Lower leg skin (tissue), 3 donors: ENCODE results near the gene WNT6.

Experiments used
- CTCF ChIP-seq, 3 donors: fragments of 450-650 bp; IDR thresholded peaks; one replicate each; pipeline ENCODE4 v1.5.1; 2016; ENCODE audit warnings: antibody characterized with exemption in 3 of 3, mild to moderate bottlenecking in 3 of 3, moderate library complexity in 2 of 3
- POLR2A ChIP-seq, 2 donors: fragments of 450-650 bp; IDR thresholded peaks; one replicate each; pipeline ENCODE4 v1.6.1; 2016 to 2017; ENCODE audit warnings: antibody characterized with exemption in 2 of 2, mild to moderate bottlenecking in 1 of 2, moderate library complexity in 1 of 2

GRCh38 chr2:218812861-218813260 is 46.7 kb upstream of the WNT6 start:
- no peak for TF ChIP-seq CTCF (IDR thresholded peaks at IDR 0.05)
- TF ChIP-seq POLR2A (IDR thresholded peaks at IDR 0.05): no peak
